ENCODE measurements around the gene KLF5.

The KLF5 gene

GRCh38 chr13:73059460-73060250 is 850 bp downstream of the KLF5 start:
- no peaks in the 10 kb centered on the region for H3K36me3 ChIP-seq (ENCODE audit: low read length)
- H4K20me1 ChIP-seq (ENCODE audit: low read depth, low read length) = peaks cover 4% of the 10 kb centered on the region; the same call in 1 of the 2 replicates
- peak overlapping the region; percentile 64 for H3K4me3 ChIP-seq (ENCODE audit: insufficient read depth, low read length, poor library complexity, severe bottlenecking)
- no peaks in the 10 kb centered on the region for H3K9me2 ChIP-seq (replicated peaks; ENCODE audit: insufficient read depth, low read length)
- no peaks in the 10 kb centered on the region for H3K79me2 ChIP-seq (ENCODE audit: insufficient read depth, low read length)
- peak overlapping the region; percentile 71 for H3K9ac ChIP-seq (ENCODE audit: low read length)
- peak overlapping the region; percentile 78 for H3K4me2 ChIP-seq (ENCODE audit: low read depth, low read length, poor library complexity, severe bottlenecking)
- no peaks in the 10 kb centered on the region for H3K9me3 ChIP-seq (ENCODE audit: insufficient read depth, low read length)
- TF ChIP-seq, protein P1, sequence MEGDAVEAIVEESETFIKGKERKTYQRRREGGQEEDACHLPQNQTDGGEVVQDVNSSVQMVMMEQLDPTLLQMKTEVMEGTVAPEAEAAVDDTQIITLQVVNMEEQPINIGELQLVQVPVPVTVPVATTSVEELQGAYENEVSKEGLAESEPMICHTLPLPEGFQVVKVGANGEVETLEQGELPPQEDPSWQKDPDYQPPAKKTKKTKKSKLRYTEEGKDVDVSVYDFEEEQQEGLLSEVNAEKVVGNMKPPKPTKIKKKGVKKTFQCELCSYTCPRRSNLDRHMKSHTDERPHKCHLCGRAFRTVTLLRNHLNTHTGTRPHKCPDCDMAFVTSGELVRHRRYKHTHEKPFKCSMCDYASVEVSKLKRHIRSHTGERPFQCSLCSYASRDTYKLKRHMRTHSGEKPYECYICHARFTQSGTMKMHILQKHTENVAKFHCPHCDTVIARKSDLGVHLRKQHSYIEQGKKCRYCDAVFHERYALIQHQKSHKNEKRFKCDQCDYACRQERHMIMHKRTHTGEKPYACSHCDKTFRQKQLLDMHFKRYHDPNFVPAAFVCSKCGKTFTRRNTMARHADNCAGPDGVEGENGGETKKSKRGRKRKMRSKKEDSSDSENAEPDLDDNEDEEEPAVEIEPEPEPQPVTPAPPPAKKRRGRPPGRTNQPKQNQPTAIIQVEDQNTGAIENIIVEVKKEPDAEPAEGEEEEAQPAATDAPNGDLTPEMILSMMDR (IDR thresholded peaks at IDR 0.05; ENCODE audit: insufficient read depth, low read length, poor library complexity, severe bottlenecking) = no peak
- TF ChIP-seq EZH2phosphoT487 (conservative IDR thresholded peaks at IDR 0.05; ENCODE audit: low read length) = 0 out of 2 replicates have a peak, but pooled peaks have one; percentile 78
- peaks cover 4% of the 10 kb centered on the region; the same call in 1 of the 2 replicates for H3F3A ChIP-seq (ENCODE audit: insufficient read depth)
- H2AFZ ChIP-seq (ENCODE audit: low read depth, low read length, severe bottlenecking) = peak overlapping the region; percentile 46
- no peak overlapping the region for H3K27ac ChIP-seq (ENCODE audit: low read depth, low read length)
- no peaks in the 10 kb centered on the region for H3K27me3 ChIP-seq (ENCODE audit: low read length)

DNA sequence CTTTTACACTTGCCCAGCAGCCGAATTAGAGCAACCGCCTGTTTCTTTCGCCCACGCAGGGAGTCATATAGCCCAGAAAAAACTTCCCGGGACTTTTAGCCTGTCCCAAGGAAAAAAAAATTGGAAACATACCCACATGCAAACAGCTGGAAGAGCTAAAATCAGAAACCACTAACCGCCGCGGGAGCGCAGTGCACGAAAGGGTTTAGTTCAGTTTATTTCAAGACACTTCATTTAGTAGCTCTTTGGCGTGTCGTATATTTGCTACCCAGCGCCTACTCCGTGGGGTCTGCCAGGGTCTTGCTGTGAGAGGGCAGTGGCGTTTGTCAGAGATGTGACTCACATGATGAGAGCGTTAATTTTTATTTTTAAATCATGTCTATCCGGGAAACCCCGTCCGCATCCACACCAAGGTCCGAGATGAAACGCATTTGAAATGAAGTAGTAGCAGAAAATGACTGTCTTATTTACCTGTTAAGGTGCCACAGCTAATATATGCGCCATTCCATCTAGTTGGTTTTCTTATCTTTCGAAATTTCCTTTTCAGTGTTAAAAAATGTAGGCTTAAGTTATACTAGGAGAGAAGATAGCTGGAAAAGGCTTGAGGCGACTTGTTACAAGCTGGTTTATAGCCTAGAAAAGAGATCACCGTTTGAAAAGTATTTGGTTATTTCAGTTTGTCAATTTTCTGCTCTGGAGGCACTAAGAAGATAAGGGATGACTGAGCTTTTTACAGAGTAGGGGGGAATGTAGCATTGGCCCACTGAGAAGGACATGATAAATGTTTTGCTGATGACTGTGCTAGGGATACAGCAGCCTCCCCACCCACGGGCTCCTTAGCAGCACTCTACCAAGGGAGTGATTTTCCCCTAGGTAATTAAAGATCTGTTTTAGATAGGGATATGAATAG is 1.7 kb downstream of the KLF5 start:
- Histone ChIP-seq H3K36me3 (ENCODE audit: low read length) (no peaks in the 10 kb centered on the region), H3K9me3 (ENCODE audit: insufficient read depth, low read length) (no peaks in the 10 kb centered on the region), H3K9ac (ENCODE audit: low read length) (peak overlapping the region; percentile 71), H3K79me2 (ENCODE audit: insufficient read depth, low read length) (no peaks in the 10 kb centered on the region), H2AFZ (ENCODE audit: low read depth, low read length, severe bottlenecking) (peak overlapping the region; percentile 46), H3K9me2 (replicated peaks; ENCODE audit: insufficient read depth, low read length) (no peaks in the 10 kb centered on the region), H3K4me3 (ENCODE audit: insufficient read depth, low read length, poor library complexity, severe bottlenecking) (peak overlapping the region; percentile 64), H4K20me1 (ENCODE audit: low read depth, low read length) (peaks cover 4% of the 10 kb centered on the region; the same call in 1 of the 2 replicates), H3K27me3 (ENCODE audit: low read length) (no peaks in the 10 kb centered on the region), H3K27ac (ENCODE audit: low read depth, low read length) (no peak overlapping the region), H3K4me2 (ENCODE audit: low read depth, low read length, poor library complexity, severe bottlenecking) (peak overlapping the region; percentile 78), H3F3A (ENCODE audit: insufficient read depth) (peaks cover 4% of the 10 kb centered on the region; the same call in 1 of the 2 replicates)
- TF ChIP-seq, protein P1 (IDR thresholded peaks at IDR 0.05; ENCODE audit: insufficient read depth, low read length, poor library complexity, severe bottlenecking) = no peak
- TF ChIP-seq EZH2phosphoT487 (conservative IDR thresholded peaks at IDR 0.05; ENCODE audit: low read length) = no peak

GRCh38 chr13:73061473-73061872 is 2.7 kb downstream of the KLF5 start:
- no peaks in the 10 kb centered on the region for H3K9me2 ChIP-seq (replicated peaks; ENCODE audit: insufficient read depth, low read length)
- peaks cover 4% of the 10 kb centered on the region; the same call in 1 of the 2 replicates for H4K20me1 ChIP-seq (ENCODE audit: low read depth, low read length)
- no peaks in the 10 kb centered on the region for H3K9me3 ChIP-seq (ENCODE audit: insufficient read depth, low read length)
- H3K9ac ChIP-seq (ENCODE audit: low read length) = no peak overlapping the region
- H3K4me3 ChIP-seq (ENCODE audit: insufficient read depth, low read length, poor library complexity, severe bottlenecking) = no peak overlapping the region
- H3K4me2 ChIP-seq (ENCODE audit: low read depth, low read length, poor library complexity, severe bottlenecking) = no peak overlapping the region
- no peaks in the 10 kb centered on the region for H3K36me3 ChIP-seq (ENCODE audit: low read length)
- H2AFZ ChIP-seq (ENCODE audit: low read depth, low read length, severe bottlenecking) = no peak overlapping the region
- TF ChIP-seq, protein P1 (IDR thresholded peaks at IDR 0.05; ENCODE audit: insufficient read depth, low read length, poor library complexity, severe bottlenecking) = no peak
- TF ChIP-seq EZH2phosphoT487 (conservative IDR thresholded peaks at IDR 0.05; ENCODE audit: low read length) = no peak
- H3K79me2 ChIP-seq (ENCODE audit: insufficient read depth, low read length) = no peaks in the 10 kb centered on the region
- H3F3A ChIP-seq (ENCODE audit: insufficient read depth) = peaks cover 4% of the 10 kb centered on the region; the same call in 1 of the 2 replicates
- no peaks in the 10 kb centered on the region for H3K27me3 ChIP-seq (ENCODE audit: low read length)
- H3K27ac ChIP-seq (ENCODE audit: low read depth, low read length) = no peak overlapping the region
